Body of pancreas (tissue), 4 donors: ENCODE results near the gene CCDC57. TPM values are rescaled to one million over a fixed set of nuclear protein-coding genes. Genes with fewer than 3 reads are reported as not detected.
A peak's percentile ranks its signal among the peaks of the same experiment; 100 is the strongest.

ENCODE experiments used
- ATAC-seq: fragments of 150-250 bp; one replicate; pipeline ENCODE4 v1.9.1; 2016
- DNase-seq, 4 donors: peaks; one replicate each; pipeline ENCODE4 v3.0.0-alpha.2; 2019
- H3K27ac ChIP-seq, 4 donors: fragments of 200-600 bp; sonication (generic); 1 replicate in 3 of 4; 2 replicates in 1 of 4; pipeline versions ENCODE4 v1.5.1 to v1.6.1; 2016 to 2019; ENCODE audit warnings: mild to moderate bottlenecking in 1 of 4, mixed read lengths in 1 of 4, moderate library complexity in 1 of 4
- H3K27me3 ChIP-seq, 2 donors: fragments of 200-600 bp; sonication (generic); one replicate each; pipeline ENCODE4 v1.6.0; 2016; ENCODE audit warnings: mild to moderate bottlenecking in 1 of 2
- H3K36me3 ChIP-seq, 2 donors: fragments of 200-600 bp; sonication (generic); replicated peaks in 1 of 2; 2 replicates each; pipeline ENCODE4 v1.5.1; 2016; ENCODE audit warnings: low read depth in 2 of 2; ENCODE audit not compliant: insufficient read depth in 1 of 2
- H3K4me1 ChIP-seq: fragments of 200-600 bp; sonication (generic); one replicate; pipeline ENCODE4 v1.6.0; 2016
- H3K4me3 ChIP-seq, 2 donors: fragments of 200-600 bp; sonication (generic); 1 replicate in 1 of 2; 2 replicates in 1 of 2; pipeline ENCODE4 v1.5.1; 2016 to 2019
- H3K9me3 ChIP-seq, 3 donors: fragments of 200-600 bp; sonication (generic); 1 replicate in 2 of 3; 2 replicates in 1 of 3; pipeline ENCODE4 v1.5.1; 2016
- CTCF ChIP-seq, 7 experiments: fragments of 450-650 bp in 4 of 7; fragments of 200-600 bp in 3 of 7; sonication (generic) in 3 of 7; IDR thresholded peaks; one replicate each; pipeline ENCODE4 v1.5.1; 2016 to 2019; ENCODE audit warnings: antibody characterized with exemption in 7 of 7
- POLR2A ChIP-seq, 3 donors: fragments of 450-650 bp; IDR thresholded peaks; one replicate each; pipeline ENCODE4 v1.6.1; 2016; ENCODE audit warnings: antibody characterized with exemption in 3 of 3, mild to moderate bottlenecking in 2 of 3
- WGBS, 2 donors: methylation state at CpG; one replicate each; pipeline ENCODE4 v1.1.5; 2017; 5-methylcytosine and 5-hydroxymethylcytosine counted together
- intact Hi-C: fragments of 100-400 bp; cut with DNase I; formaldehyde crosslinking; loops from one replicate; pipeline ENCODE4 v1.15.1; 2023
- microRNA-seq, 2 donors: library from miRNA; unstranded; fragments of <30 nt; microRNA quantifications; one replicate each; pipeline ENCODE4, GENCODE V29; 2016; ENCODE audit warnings: borderline number of aligned reads in 2 of 2, borderline replicate concordance in 2 of 2
- total RNA-seq, 2 donors: library from RNA; depleted of rRNA; stranded (reverse); fragments of >200 nt; gene quantifications; one replicate each; pipeline ENCODE4 v1.1.0, GENCODE V29; 2016

CCDC57 gene
- total RNA-seq, 2 donors from 2014 or later = 24.1 to 60.3 TPM

- 0 to 1% methylated on average over 6 to 61 of the region's 94 CpGs for WGBS, 2 donors
- TF ChIP-seq POLR2A (IDR thresholded peaks at IDR 0.05) (peak in 1 of 3 donors; percentile 9), CTCF (IDR thresholded peaks at IDR 0.05) (no peak)
- Histone ChIP-seq H3K4me1 (peaks cover 38% of the 10 kb centered on the region), H3K4me3 (peak within 1 kb of the TSS; percentile 62 to 78), H3K27me3 (no peaks in the 10 kb centered on the region), H3K27ac (peak within 1 kb of the TSS; percentile 39 to 51 (median 40)), H3K9me3 (no peaks in the 10 kb centered on the region), H3K36me3 (peaks cover 5 to 13% of the 10 kb centered on the region in 2 donors)
- DNase-seq (peak; percentile 76 to 82 (median 80)), ATAC-seq (peak; percentile 85)
- intact Hi-C loops = no loop called here
These were observed 160.6 kb downstream of the CCDC57 start, which contains the start of the genes GPS1 and RFNG for GRCh38 chr17:82051776-82052637. Gene GPS1, plus strand, starts transcription at chr17:82051898. Its CDS starts 34 bp downstream, at chr17:82051932. Gene RFNG, minus strand, starts transcription at chr17:82051811. Its CDS starts 45 bp downstream, at chr17:82051766.

Small RNA genes within 50 kb of the gene (microRNA-seq; reads per million reads assigned to microRNA genes)
- gene MIR6787 = 0 reads per million in 2 donors

Other genes starting within 250 kb of the CCDC57 start
- 10 to 100 TPM; 17.9 to 57.4 TPM for gene ASPSCR1, start 235.2 kb downstream of the CCDC57 start, total RNA-seq
- 10 to 100 TPM; 16.5 to 24.4 TPM for gene CENPX, start 190.0 kb downstream of the CCDC57 start, total RNA-seq
- gene LRRC45, start 189.5 kb downstream of the CCDC57 start, total RNA-seq = 10 to 100 TPM in 1 of 2 donors, 1 to 10 TPM in 1; 8.0 to 36.3 TPM
- gene RAC3, start 181.2 kb downstream of the CCDC57 start, total RNA-seq = 1 to 10 TPM in 1 of 2 donors, not detected in 1; 3.1 TPM
- gene DCXR, start 175.1 kb downstream of the CCDC57 start, total RNA-seq = 100 to 1,000 TPM in 1 of 2 donors, 10 to 100 TPM in 1; 82.2 to 205 TPM
- gene RFNG, start 161.0 kb downstream of the CCDC57 start, total RNA-seq = 10 to 100 TPM; 37.9 to 43.1 TPM
- 10 to 100 TPM; 63.0 to 86.4 TPM for gene GPS1, start 160.9 kb downstream of the CCDC57 start, total RNA-seq
- gene DUS1L, start 147.0 kb downstream of the CCDC57 start, total RNA-seq = 100 to 1,000 TPM in 1 of 2 donors, 10 to 100 TPM in 1; 76.0 to 128 TPM
- 100 to 1,000 TPM in 1 of 2 donors, 10 to 100 TPM in 1; 16.3 to 388 TPM for gene FASN, start 114.6 kb downstream of the CCDC57 start, total RNA-seq
- gene SLC16A3, start 16.2 kb upstream of the CCDC57 start, total RNA-seq = 1 to 10 TPM; 2.0 to 5.4 TPM
- 100 to 1,000 TPM in 1 of 2 donors, 10 to 100 TPM in 1; 37.6 to 116 TPM for gene CSNK1D, start 60.9 kb upstream of the CCDC57 start, total RNA-seq
- not detected for gene CD7, start 104.8 kb upstream of the CCDC57 start, total RNA-seq
- gene SECTM1, start 120.9 kb upstream of the CCDC57 start, total RNA-seq = 1 to 10 TPM; 5.4 to 6.3 TPM
- not detected for gene TEX19, start 146.4 kb upstream of the CCDC57 start, total RNA-seq
- gene UTS2R, start 158.9 kb upstream of the CCDC57 start, total RNA-seq = not detected
- gene HEXD, start 205.5 kb upstream of the CCDC57 start, total RNA-seq = 100 to 1,000 TPM in 1 of 2 donors, 10 to 100 TPM in 1; 54.7 to 188 TPM
- gene OGFOD3, start 205.7 kb upstream of the CCDC57 start, total RNA-seq = 10 to 100 TPM; 16.8 to 40.0 TPM
- 10 to 100 TPM; 53.1 to 68.2 TPM for gene CYBC1, start 237.9 kb upstream of the CCDC57 start, total RNA-seq
- 10 to 100 TPM; 14.5 to 85.4 TPM for gene NARF, start 245.9 kb upstream of the CCDC57 start, total RNA-seq